Panc1 (cell line): ENCODE results near the gene IL3RA. TPM values are rescaled to one million over a fixed set of nuclear protein-coding genes. Genes with fewer than 3 reads are reported as not detected.

ENCODE experiments used
- ATAC-seq: fragments of 200-7000 bp; cut with Tn5 transposase; 2 replicates; pipeline ENCODE4 v1.9.1; 2020; ENCODE audit warnings: mild to moderate bottlenecking, moderate library complexity
- BruUV-seq: library from RNA; stranded (reverse); fragments of 400-500 nt; replicated peaks from 2 replicates; lab custom pipeline; 2021; lab: Mats Ljungman, UMichigan
- CTCF ChIA-PET: fragments of 300-600 bp; sonication (Branson Sonifier 250); formaldehyde crosslinking; loops from one replicate; lab custom pipeline; 2022; ENCODE audit warnings: antibody characterized with exemption; lab: Charles Lee
- POLR2A ChIA-PET: fragments of 300-600 bp; sonication (Branson Sonifier 250); formaldehyde crosslinking; loops from one replicate; lab custom pipeline; 2022; ENCODE audit warnings: antibody characterized with exemption; lab: Charles Lee
- DNase-seq: peaks from one replicate; pipeline ENCODE4 v3.0.0-alpha.2; 2010; ENCODE audit warnings: low read depth, low spot score
- H3K27ac ChIP-seq: 2 replicates; pipeline ENCODE4 v1.5.1; 2011; ENCODE audit warnings: mild to moderate bottlenecking, low read length, inconsistent platforms
- H3K27me3 ChIP-seq: fragments of 200-500 bp; sonication (Bioruptor generic); 2 replicates; pipeline ENCODE4 v1.6.0; 2014; ENCODE audit warnings: low read length, inconsistent platforms; ENCODE audit not compliant: control insufficient read depth, insufficient read depth
- H3K36me3 ChIP-seq: fragments of 200-500 bp; sonication (Bioruptor generic); 2 replicates; pipeline ENCODE4 v1.5.1; 2014; ENCODE audit warnings: inconsistent platforms, mild to moderate bottlenecking, low read length, moderate library complexity; ENCODE audit not compliant: control insufficient read depth, insufficient read depth
- H3K4me1 ChIP-seq: 2 replicates; pipeline ENCODE4 v1.5.1; 2011; ENCODE audit warnings: inconsistent platforms, mild to moderate bottlenecking, low read length, moderate library complexity; ENCODE audit not compliant: control insufficient read depth, insufficient read depth
- H3K4me3 ChIP-seq, 2 experiments: 2 replicates each; pipeline ENCODE4 v1.5.1; 2011 to 2012; ENCODE audit warnings: low read depth in 2 of 2, low read length in 2 of 2, mild to moderate bottlenecking in 2 of 2, inconsistent platforms in 1 of 2, moderate library complexity in 1 of 2
- H3K9me3 ChIP-seq: fragments of 200-500 bp; sonication (Bioruptor generic); 2 replicates; pipeline ENCODE4 v1.5.1; 2014; ENCODE audit warnings: low read depth, mild to moderate bottlenecking, inconsistent platforms, low read length, moderate library complexity; ENCODE audit not compliant: control insufficient read depth, insufficient read depth
- CTCF ChIP-seq: fragments of 450-650 bp; IDR thresholded peaks from 2 replicates; pipeline ENCODE4 v1.5.1; 2017; ENCODE audit warnings: mild to moderate bottlenecking
- POLR2AphosphoS5 ChIP-seq: IDR thresholded peaks from 2 replicates; pipeline ENCODE4 v1.6.1; 2012; ENCODE audit warnings: mild to moderate bottlenecking, low read depth, low read length, moderate library complexity
- SIN3A ChIP-seq: IDR thresholded peaks from 2 replicates; pipeline ENCODE4 v1.6.1; 2012; ENCODE audit warnings: low read depth, mild to moderate bottlenecking, low read length, moderate library complexity, borderline replicate concordance; ENCODE audit not compliant: insufficient read depth
- TCF7L2 ChIP-seq: IDR thresholded peaks from 2 replicates; pipeline ENCODE4 v1.6.1; 2011; ENCODE audit warnings: mild to moderate bottlenecking, low read depth, low read length, inconsistent platforms
- in situ Hi-C: cut with HindIII; loops from 2 replicates; pipeline ENCODE4 v1.10.0; 2016; ENCODE audit warnings: low sequenced_read_pairs, low pct_unique_long_range_greater_than_20kb
- intact Hi-C: fragments of 100-400 bp; cut with micrococcal nuclease; formaldehyde crosslinking; loops from one replicate; pipeline ENCODE4 v1.10.0; 2022; ENCODE audit not compliant: unreplicated experiment
- total RNA-seq: library from RNA; stranded (reverse); gene quantifications from one replicate; pipeline ENCODE4 v1.2.1, GENCODE V29; 2021; ENCODE audit not compliant: unreplicated experiment
- TF ChIP-seq, protein P1 (sequence below), 2 experiments: IDR thresholded peaks; 2 replicates each; pipeline ENCODE4 v1.6.1; 2011 to 2012; ENCODE audit warnings: low read depth in 2 of 2, control low read depth in 1 of 2, low read length in 1 of 2, mild to moderate bottlenecking in 1 of 2, moderate library complexity in 1 of 2; ENCODE audit not compliant: insufficient read depth in 1 of 2

The IL3RA gene
- total RNA-seq, 1 experiment from 2014 or later, result 0.28 TPM

DNA sequence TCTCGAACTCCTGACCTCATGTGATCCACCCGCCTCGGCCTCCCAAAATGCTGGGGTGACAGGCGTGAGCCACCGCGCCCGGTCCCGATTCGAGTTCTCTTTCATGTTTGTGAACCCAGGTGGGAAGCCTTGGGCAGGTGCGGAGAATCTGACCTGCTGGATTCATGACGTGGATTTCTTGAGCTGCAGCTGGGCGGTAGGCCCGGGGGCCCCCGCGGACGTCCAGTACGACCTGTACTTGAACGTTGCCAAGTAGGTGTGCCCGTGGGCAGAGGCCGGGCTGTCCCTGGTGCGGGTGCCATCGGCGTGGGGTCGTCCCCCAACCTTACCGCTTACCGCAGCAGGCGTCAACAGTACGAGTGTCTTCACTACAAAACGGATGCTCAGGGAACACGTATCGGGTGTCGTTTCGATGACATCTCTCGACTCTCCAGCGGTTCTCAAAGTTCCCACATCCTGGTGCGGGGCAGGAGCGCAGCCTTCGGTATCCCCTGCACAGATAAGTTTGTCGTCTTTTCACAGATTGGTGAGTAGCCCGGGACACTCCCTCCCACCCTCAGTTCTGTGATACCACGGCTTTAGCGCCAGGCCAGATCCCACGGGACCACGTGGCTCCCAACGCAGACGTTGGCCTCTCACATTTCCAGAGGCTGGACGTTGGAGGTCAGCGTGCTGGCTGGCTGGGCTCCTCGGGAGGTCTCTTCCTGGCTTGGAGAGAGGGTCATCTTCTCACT is 15.6 kb downstream of the IL3RA start:
- BruUV-seq, result no TSS peak
- H3K36me3 ChIP-seq, result no peaks in the 10 kb centered on the region

DNA sequence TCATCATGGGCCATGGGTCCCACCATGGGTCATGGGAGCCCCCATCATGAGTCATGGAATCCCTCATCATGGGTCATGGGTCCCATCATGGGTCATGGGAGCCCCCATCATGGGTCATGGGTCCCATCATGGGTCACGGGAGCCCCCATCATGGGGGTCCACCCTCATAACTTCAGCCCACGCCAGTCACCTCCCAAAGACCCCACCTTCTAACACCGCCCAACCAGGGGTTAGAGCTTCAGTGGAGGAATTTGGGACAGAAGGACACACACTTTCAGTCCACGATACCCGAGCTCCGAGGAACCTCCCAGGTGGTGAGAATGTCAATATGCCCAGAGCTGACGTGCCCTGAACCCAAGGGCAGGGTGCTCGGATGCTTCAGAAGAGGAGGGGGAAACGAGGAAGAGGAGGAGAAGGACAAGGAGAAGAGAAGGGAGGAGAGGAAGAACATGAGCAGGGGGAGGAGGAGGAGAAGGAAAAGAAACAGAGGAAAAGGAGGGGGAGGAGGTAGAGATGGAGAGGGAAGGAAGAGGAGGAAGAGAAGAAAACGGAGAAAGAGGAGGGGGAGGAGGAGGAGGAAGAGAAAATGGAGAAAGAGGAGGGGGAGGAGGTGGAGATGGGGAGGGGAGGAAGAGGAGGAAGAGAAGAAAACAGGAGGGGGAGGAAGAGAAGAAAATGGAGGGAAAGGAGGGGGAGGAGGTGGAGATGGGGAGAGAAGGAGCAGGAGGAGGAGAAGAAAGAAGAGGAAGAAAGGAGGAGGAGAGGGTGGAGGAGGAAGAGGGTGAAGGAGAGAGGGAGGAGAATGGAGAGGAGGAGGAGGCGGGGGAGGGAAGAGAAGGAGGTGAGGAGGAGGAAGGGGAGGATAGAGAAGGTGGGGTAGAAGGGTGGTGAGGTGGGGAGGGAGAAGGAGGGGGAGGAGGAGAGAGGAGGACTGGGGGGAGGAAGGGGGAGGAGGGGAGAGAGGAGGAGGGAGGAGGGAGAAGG is 17.7 kb downstream of the IL3RA start:
- Histone ChIP-seq H3K27me3 (no peaks in the 10 kb centered on the region), H3K4me3 (no peak overlapping the region), H3K9me3 (no peaks in the 10 kb centered on the region), H3K4me1 (no peaks in the 10 kb centered on the region), H3K36me3 (no peaks in the 10 kb centered on the region), H3K27ac (no peak overlapping the region)
- in situ Hi-C loops, result no loop called here
- no peak for TF ChIP-seq TCF7L2
- TF ChIP-seq SIN3A, result no peak
- TF ChIP-seq, protein P1, sequence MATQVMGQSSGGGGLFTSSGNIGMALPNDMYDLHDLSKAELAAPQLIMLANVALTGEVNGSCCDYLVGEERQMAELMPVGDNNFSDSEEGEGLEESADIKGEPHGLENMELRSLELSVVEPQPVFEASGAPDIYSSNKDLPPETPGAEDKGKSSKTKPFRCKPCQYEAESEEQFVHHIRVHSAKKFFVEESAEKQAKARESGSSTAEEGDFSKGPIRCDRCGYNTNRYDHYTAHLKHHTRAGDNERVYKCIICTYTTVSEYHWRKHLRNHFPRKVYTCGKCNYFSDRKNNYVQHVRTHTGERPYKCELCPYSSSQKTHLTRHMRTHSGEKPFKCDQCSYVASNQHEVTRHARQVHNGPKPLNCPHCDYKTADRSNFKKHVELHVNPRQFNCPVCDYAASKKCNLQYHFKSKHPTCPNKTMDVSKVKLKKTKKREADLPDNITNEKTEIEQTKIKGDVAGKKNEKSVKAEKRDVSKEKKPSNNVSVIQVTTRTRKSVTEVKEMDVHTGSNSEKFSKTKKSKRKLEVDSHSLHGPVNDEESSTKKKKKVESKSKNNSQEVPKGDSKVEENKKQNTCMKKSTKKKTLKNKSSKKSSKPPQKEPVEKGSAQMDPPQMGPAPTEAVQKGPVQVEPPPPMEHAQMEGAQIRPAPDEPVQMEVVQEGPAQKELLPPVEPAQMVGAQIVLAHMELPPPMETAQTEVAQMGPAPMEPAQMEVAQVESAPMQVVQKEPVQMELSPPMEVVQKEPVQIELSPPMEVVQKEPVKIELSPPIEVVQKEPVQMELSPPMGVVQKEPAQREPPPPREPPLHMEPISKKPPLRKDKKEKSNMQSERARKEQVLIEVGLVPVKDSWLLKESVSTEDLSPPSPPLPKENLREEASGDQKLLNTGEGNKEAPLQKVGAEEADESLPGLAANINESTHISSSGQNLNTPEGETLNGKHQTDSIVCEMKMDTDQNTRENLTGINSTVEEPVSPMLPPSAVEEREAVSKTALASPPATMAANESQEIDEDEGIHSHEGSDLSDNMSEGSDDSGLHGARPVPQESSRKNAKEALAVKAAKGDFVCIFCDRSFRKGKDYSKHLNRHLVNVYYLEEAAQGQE (IDR thresholded peaks at IDR 0.05; ENCODE audit: insufficient read depth in 1 of 2, low read depth in 2 of 2, low read length in 1 of 2), result no peak
- no peak for TF ChIP-seq POLR2AphosphoS5
- TF ChIP-seq CTCF, result no peak
- ChIA-PET CTCF (no interaction called here), POLR2A (no interaction called here)
- ATAC-seq, result no peak
- no TSS peak for BruUV-seq
- no peak for DNase-seq
- intact Hi-C loops, result no loop called here

More for the DNA sequence above, 15.6 kb downstream of the IL3RA start:
- DNase-seq (no peak), ATAC-seq (no peak)
- Histone ChIP-seq H3K4me3 (no peak overlapping the region), H3K4me1 (no peaks in the 10 kb centered on the region), H3K27me3 (no peaks in the 10 kb centered on the region), H3K27ac (no peak overlapping the region), H3K9me3 (no peaks in the 10 kb centered on the region)
- no peak for TF ChIP-seq SIN3A
- TF ChIP-seq CTCF, result no peak
- TF ChIP-seq POLR2AphosphoS5, result no peak
- TF ChIP-seq, protein P1 (IDR thresholded peaks at IDR 0.05; ENCODE audit: insufficient read depth in 1 of 2, low read depth in 2 of 2, low read length in 1 of 2), result no peak
- TF ChIP-seq TCF7L2, result no peak
- intact Hi-C loops, result no loop called here
- POLR2A ChIA-PET, result no interaction called here
- in situ Hi-C loops, result no loop called here
- CTCF ChIA-PET, result no interaction called here
